HepG2 (cell line): ENCODE results near the gene ZBTB14. TPM values are rescaled to one million over a fixed set of nuclear protein-coding genes. Genes with fewer than 3 reads are reported as not detected.
A peak's percentile ranks its signal among the peaks of the same experiment; 100 is the strongest.

Experiments used
- HNRNPH1 ChIP-seq: fragments of 200-400 bp; formaldehyde crosslinking; optimal IDR thresholded peaks from 2 replicates; pipeline ENCODE3; 2017; ENCODE audit warnings: mild to moderate bottlenecking, low read depth, low read length
- LRRFIP1 ChIP-seq: sonication (generic); formaldehyde crosslinking; conservative IDR thresholded peaks from 2 replicates; pipeline ENCODE4 v1.4.0; 2020; ENCODE audit warnings: missing genetic modification reagents
- MIER2 ChIP-seq: IDR thresholded peaks from 2 replicates; pipeline ENCODE4 v1.6.1; 2016; ENCODE audit warnings: missing biosample characterization, missing genetic modification reagents
- MTA1 ChIP-seq: sonication (generic); formaldehyde crosslinking; IDR thresholded peaks from 2 replicates; pipeline ENCODE4 v1.4.0; 2020; ENCODE audit warnings: missing genetic modification reagents, mild to moderate bottlenecking, borderline replicate concordance
- RXRA ChIP-seq: sonication (generic); formaldehyde crosslinking; IDR thresholded peaks from 2 replicates; pipeline ENCODE4 v1.5.1; 2020; ENCODE audit warnings: missing genetic modification reagents
- STAG1 ChIP-seq: sonication (generic); formaldehyde crosslinking; IDR thresholded peaks from 2 replicates; pipeline ENCODE4 v1.4.0; 2020; ENCODE audit warnings: missing genetic modification reagents
- TFDP1 ChIP-seq: IDR thresholded peaks from 2 replicates; pipeline ENCODE4 v1.6.1; 2016; ENCODE audit warnings: missing compliant biosample characterization, missing genetic modification reagents, borderline replicate concordance
- TIGD3 ChIP-seq: sonication (generic); formaldehyde crosslinking; IDR thresholded peaks from 2 replicates; pipeline ENCODE4 v1.5.1; 2020; ENCODE audit warnings: mild to moderate bottlenecking, missing genetic modification reagents, borderline replicate concordance
- TMF1 ChIP-seq: sonication (generic); formaldehyde crosslinking; IDR thresholded peaks from 2 replicates; pipeline ENCODE4 v1.8.1; 2022; ENCODE audit warnings: low read depth, missing genetic modification reagents
- TOPORS ChIP-seq: sonication (generic); formaldehyde crosslinking; IDR thresholded peaks from 2 replicates; pipeline ENCODE4 v1.8.0; 2023; ENCODE audit warnings: mild to moderate bottlenecking, missing genetic modification reagents
- ZFX ChIP-seq: sonication (generic); formaldehyde crosslinking; IDR thresholded peaks from 2 replicates; pipeline ENCODE4 v1.4.0; 2020; ENCODE audit warnings: mild to moderate bottlenecking, low read depth, missing genetic modification reagents, moderate library complexity
- ZMYM3 ChIP-seq: sonication (generic); formaldehyde crosslinking; IDR thresholded peaks from 2 replicates; pipeline ENCODE4 v1.5.1; 2020; ENCODE audit warnings: mild to moderate bottlenecking, missing genetic modification reagents
- ZNF34 ChIP-seq: sonication (generic); formaldehyde crosslinking; IDR thresholded peaks from 2 replicates; pipeline ENCODE4 v1.4.0; 2020; ENCODE audit warnings: mild to moderate bottlenecking, missing genetic modification reagents, borderline replicate concordance
- ZNF609 ChIP-seq: sonication (generic); formaldehyde crosslinking; IDR thresholded peaks from 2 replicates; pipeline ENCODE4 v1.4.0; 2020; ENCODE audit warnings: mild to moderate bottlenecking, missing genetic modification reagents, borderline replicate concordance
- ZNF850 ChIP-seq: sonication (generic); formaldehyde crosslinking; conservative IDR thresholded peaks from 2 replicates; pipeline ENCODE4 v1.9.0; 2021; ENCODE audit warnings: mild to moderate bottlenecking, missing genetic modification reagents
- ZNF879 ChIP-seq: sonication (generic); formaldehyde crosslinking; IDR thresholded peaks from 2 replicates; pipeline ENCODE4 v1.8.1; 2023; ENCODE audit warnings: missing genetic modification reagents
- ZXDC ChIP-seq: sonication (generic); formaldehyde crosslinking; IDR thresholded peaks from 2 replicates; pipeline ENCODE4 v1.5.0; 2020; ENCODE audit warnings: mild to moderate bottlenecking, missing genetic modification reagents
- polyA plus RNA-seq, 8 experiments: library from polyadenylated mRNA; depleted of rRNA in 3 of 8; stranded (reverse) in 7 of 8; unstranded in 1 of 8; fragments of >200 nt; fragmentation: Illumina TruSeq in 4 of 8; extraction: Trizol in 4 of 8; gene quantifications; 2 replicates each; pipeline versions ENCODE4 v1.2.1 to v1.2.3, GENCODE V29; 2011 to 2016; ENCODE audit warnings: low read depth in 4 of 8, missing spikeins in 1 of 8, mixed read lengths in 1 of 8; ENCODE audit not compliant: insufficient read depth in 1 of 8
- total RNA-seq, 5 experiments: library from RNA; depleted of rRNA; stranded (reverse); fragments of >200 nt; fragmentation: Illumina TruSeq; extraction: Trizol; gene quantifications; 2 replicates each; pipeline ENCODE4 v1.2.3, GENCODE V29; 2016; ENCODE audit warnings: low read depth in 1 of 5

ZBTB14 gene
- total and polyA plus RNA-seq, 2 of the 13 experiments (the other 11 are each of a cell fraction or from before 2014, with no cell fraction given): 8.0 to 14.4 TPM

GRCh38 chr18:5296706-5297320 lies 1.3 kb upstream of the ZBTB14 start (continued):
- TF ChIP-seq RXRA (CRISPR knock-in tag) (peak; percentile 43; the same call in 1 of the 2 replicates), ZFX (no peak), TMF1 (CRISPR knock-in tag) (no peak), ZNF850 (CRISPR knock-in tag) (no peak), STAG1 (CRISPR knock-in tag) (no peak), ZNF879 (CRISPR knock-in tag) (no peak), ZMYM3 (CRISPR knock-in tag) (no peak), ZXDC (0 out of 2 replicates have a peak, but pooled peaks have one; percentile 3), HNRNPH1 (no peak), MTA1 (CRISPR knock-in tag) (no peak), ZNF609 (no peak), TIGD3 (no peak), ZNF34 (no peak), MIER2 (no peak), TOPORS (no peak), LRRFIP1 (no peak), TFDP1 (CRISPR knock-in tag) (peak; percentile 78; the same call in 1 of the 2 replicates)
